Gastroesophageal sphincter (tissue), 3 donors: ENCODE data around the gene ABCA1.

Experiments used
- POLR2A ChIP-seq, 2 donors: fragments of 450-650 bp; IDR thresholded peaks; one replicate each; pipeline ENCODE4 v1.6.1; 2017; ENCODE audit warnings: antibody characterized with exemption in 2 of 2, mild to moderate bottlenecking in 2 of 2, moderate library complexity in 1 of 2
- TF ChIP-seq, protein P1 (sequence below), 4 experiments: fragments of 200-600 bp in 2 of 4; fragments of 450-650 bp in 2 of 4; sonication (generic) in 1 of 4; IDR thresholded peaks; one replicate each; pipeline ENCODE4 v1.5.1; 2017 to 2019; ENCODE audit warnings: antibody characterized with exemption in 4 of 4, mild to moderate bottlenecking in 2 of 4, moderate library complexity in 2 of 4

DNA sequence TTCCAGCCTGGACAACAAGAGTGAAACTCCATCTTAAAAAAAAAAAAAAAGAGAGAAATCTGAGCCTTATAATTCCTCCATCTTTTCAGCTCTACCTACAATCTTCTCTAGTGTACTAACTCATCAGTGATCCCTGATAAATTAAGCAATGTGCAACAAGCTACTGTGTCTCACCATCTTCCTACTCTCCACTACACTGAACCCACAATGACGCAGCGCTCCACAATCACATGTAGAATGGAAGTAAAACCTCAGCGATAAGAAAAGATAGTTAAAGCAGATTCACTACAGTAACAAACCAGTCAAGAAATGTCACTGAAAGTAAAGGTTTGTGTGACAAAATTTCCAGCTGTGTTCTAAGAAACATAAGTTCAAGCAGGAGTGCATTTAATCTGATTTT lies 13.5 kb downstream of the ABCA1 start:
- TF ChIP-seq POLR2A (IDR thresholded peaks at IDR 0.05) = no peak
- TF ChIP-seq, protein P1, sequence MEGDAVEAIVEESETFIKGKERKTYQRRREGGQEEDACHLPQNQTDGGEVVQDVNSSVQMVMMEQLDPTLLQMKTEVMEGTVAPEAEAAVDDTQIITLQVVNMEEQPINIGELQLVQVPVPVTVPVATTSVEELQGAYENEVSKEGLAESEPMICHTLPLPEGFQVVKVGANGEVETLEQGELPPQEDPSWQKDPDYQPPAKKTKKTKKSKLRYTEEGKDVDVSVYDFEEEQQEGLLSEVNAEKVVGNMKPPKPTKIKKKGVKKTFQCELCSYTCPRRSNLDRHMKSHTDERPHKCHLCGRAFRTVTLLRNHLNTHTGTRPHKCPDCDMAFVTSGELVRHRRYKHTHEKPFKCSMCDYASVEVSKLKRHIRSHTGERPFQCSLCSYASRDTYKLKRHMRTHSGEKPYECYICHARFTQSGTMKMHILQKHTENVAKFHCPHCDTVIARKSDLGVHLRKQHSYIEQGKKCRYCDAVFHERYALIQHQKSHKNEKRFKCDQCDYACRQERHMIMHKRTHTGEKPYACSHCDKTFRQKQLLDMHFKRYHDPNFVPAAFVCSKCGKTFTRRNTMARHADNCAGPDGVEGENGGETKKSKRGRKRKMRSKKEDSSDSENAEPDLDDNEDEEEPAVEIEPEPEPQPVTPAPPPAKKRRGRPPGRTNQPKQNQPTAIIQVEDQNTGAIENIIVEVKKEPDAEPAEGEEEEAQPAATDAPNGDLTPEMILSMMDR (IDR thresholded peaks at IDR 0.05) = no peak
